GM12874 (cell line): Measurements from ENCODE around the gene OR5D14.

Source experiments
- CTCF ChIP-seq: IDR thresholded peaks from 2 replicates; pipeline ENCODE4 v1.5.1; 2011; ENCODE audit warnings: low read depth, mild to moderate bottlenecking, control low read depth, low read length, moderate library complexity; ENCODE audit not compliant: insufficient read depth

OR5D14 gene

DNA sequence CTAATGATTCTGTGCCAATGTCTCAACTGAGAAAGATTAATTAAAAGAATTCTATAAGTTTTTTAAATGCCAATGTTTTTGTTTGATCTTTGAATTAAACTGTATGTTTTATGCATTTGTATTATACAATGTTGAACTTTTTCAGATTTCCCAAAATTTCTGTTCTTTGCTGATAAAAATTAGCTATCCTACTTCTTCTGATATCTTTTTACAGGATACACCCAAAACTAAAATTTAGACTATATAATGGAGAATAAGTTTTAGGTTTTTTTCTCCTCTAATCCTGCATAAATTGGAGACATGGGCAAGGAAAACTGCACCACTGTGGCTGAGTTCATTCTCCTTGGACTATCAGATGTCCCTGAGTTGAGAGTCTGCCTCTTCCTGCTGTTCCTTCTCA lies 31.6 kb downstream of the OR5D14 start, which contains the start of gene OR5L2:
TSS of gene OR5L2 (plus strand) at position 301 of the 400 bp plus-strand sequence. CDS start at position 301, 0 bp downstream.
- no peak for TF ChIP-seq CTCF

DNA sequence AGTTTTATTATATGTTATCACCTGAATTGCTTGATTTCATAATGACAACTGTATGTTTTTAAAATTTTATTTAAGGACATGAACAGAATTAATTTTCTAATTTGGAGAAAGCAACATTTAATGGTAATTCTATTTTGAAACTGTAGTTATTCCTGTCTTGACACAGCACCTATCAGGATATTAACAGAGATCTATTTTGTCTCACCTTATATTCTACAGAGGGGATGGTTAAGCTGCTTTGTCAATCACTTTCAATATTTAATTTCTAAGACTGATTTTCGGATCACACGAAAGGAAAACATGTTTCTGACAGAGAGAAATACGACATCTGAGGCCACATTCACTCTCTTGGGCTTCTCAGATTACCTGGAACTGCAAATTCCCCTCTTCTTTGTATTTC lies 43.1 kb downstream of the OR5D14 start, which contains the start of gene OR5D16:
TSS of gene OR5D16 (plus strand) at position 301 of the 400 bp plus-strand sequence. CDS start at position 301, 0 bp downstream.
- TF ChIP-seq CTCF: no peak
